Thyroid gland (tissue), 4 donors: ENCODE results near the gene SLC29A4.
"Not testable (repeated sequence)": the region's sequence is repeated elsewhere in the genome, so short reads cannot be mapped to it uniquely, and the experiment has no call there.

ENCODE experiments used
- CTCF ChIP-seq, 6 experiments: fragments of 200-600 bp in 3 of 6; fragments of 450-650 bp in 3 of 6; sonication (generic) in 3 of 6; IDR thresholded peaks; one replicate each; pipeline ENCODE4 v1.5.1; 2016 to 2019; ENCODE audit warnings: antibody characterized with exemption in 6 of 6, mild to moderate bottlenecking in 2 of 6, inconsistent platforms in 1 of 6, moderate library complexity in 1 of 6
- POLR2A ChIP-seq, 2 donors: fragments of 450-650 bp; IDR thresholded peaks; one replicate each; pipeline ENCODE4 v1.6.1; 2017; ENCODE audit warnings: antibody characterized with exemption in 2 of 2, mild to moderate bottlenecking in 2 of 2, moderate library complexity in 1 of 2

- TF ChIP-seq CTCF, POLR2A (IDR thresholded peaks at IDR 0.05): not testable (repeated sequence)
These were observed 29.2 kb upstream of the SLC29A4 start for GRCh38 chr7:5253529-5253928.
